Type B pancreatic cell (in vitro differentiated cells): ENCODE data around the gene APBB2. TPM values are rescaled to one million over a fixed set of nuclear protein-coding genes. Genes with fewer than 3 reads are reported as not detected.
"Not testable (repeated sequence)": the region's sequence is repeated elsewhere in the genome, so short reads cannot be mapped to it uniquely, and the experiment has no call there.

ENCODE experiments used
- DNase-seq: peaks from one replicate; pipeline ENCODE4 v3.0.0; 2021; ENCODE audit warnings: mixed read lengths; ENCODE audit not compliant: unreplicated experiment; ENCODE audit errors: extremely low spot score
- H3K27ac Mint-ChIP-seq: 2 replicates; pipeline ENCODE4 v1.8.0; 2021; ENCODE audit warnings: mild to moderate bottlenecking, mixed read lengths
- H3K27me3 Mint-ChIP-seq: 2 replicates; pipeline ENCODE4 v1.8.0; 2021; ENCODE audit warnings: mixed read lengths
- H3K36me3 Mint-ChIP-seq: 2 replicates; pipeline ENCODE4 v1.8.0; 2021; ENCODE audit warnings: mixed read lengths
- H3K4me1 Mint-ChIP-seq: one replicate; pipeline ENCODE4 v1.8.0; 2021; ENCODE audit warnings: mixed read lengths; ENCODE audit not compliant: unreplicated experiment
- H3K4me3 Mint-ChIP-seq: 2 replicates; pipeline ENCODE4 v1.8.0; 2021; ENCODE audit warnings: mild to moderate bottlenecking, mixed read lengths
- H3K9me3 Mint-ChIP-seq: 2 replicates; pipeline ENCODE4 v1.8.0; 2021; ENCODE audit warnings: mixed read lengths
- total RNA-seq: library from RNA; stranded (reverse); gene quantifications from 2 replicates; pipeline ENCODE4 v1.2.1, GENCODE V29; 2021; ENCODE audit warnings: low replicate concordance
- TF ChIP-seq, protein P1 (sequence below): fragments of 200-600 bp; sonication (generic); conservative IDR thresholded peaks from 2 replicates; pipeline ENCODE4 v1.5.0; 2021; ENCODE audit warnings: antibody characterized with exemption, mild to moderate bottlenecking

APBB2 gene
- total RNA-seq, 1 donor from 2014 or later: 33.3 TPM

DNA sequence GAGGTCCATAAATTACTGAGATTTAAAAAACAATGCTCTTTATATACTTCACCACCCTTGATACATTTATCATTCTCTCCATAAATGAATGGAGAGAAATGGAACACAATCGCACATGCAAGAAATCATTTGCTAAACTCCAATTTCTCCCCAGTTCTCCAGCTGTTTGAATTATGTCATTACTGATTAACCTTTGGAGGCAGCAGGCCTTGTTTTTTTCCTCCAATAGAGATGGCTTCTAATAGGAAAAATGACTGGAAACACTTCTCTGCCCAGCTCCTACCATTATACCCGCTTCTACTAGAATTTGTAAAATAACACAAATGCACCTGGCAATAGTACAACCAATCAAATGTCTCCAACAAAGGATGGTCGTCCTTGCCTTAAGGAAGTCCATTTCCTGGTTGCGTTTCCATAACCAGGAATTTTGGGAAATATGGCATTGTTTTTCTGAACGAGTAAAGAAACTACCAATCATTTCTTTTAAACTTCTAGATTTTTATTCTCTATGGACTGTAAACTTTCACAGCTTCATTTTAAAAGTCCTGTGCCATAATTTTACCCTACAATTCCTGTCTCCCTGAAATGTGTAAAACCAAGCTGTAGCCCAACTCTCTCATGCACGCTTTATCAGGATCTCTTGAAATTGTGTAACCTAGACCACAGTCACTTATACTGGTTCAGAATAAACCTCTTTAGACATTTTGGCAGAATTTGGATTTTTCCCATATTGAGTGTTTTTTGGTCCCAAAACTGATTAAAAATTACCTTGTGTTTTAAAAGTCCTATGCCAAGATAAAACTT is 60.1 kb downstream of the APBB2 start:
- Mint-ChIP-seq H3K27ac (no peak overlapping the region), H3K4me3 (no peak overlapping the region)
- TF ChIP-seq, protein P1, sequence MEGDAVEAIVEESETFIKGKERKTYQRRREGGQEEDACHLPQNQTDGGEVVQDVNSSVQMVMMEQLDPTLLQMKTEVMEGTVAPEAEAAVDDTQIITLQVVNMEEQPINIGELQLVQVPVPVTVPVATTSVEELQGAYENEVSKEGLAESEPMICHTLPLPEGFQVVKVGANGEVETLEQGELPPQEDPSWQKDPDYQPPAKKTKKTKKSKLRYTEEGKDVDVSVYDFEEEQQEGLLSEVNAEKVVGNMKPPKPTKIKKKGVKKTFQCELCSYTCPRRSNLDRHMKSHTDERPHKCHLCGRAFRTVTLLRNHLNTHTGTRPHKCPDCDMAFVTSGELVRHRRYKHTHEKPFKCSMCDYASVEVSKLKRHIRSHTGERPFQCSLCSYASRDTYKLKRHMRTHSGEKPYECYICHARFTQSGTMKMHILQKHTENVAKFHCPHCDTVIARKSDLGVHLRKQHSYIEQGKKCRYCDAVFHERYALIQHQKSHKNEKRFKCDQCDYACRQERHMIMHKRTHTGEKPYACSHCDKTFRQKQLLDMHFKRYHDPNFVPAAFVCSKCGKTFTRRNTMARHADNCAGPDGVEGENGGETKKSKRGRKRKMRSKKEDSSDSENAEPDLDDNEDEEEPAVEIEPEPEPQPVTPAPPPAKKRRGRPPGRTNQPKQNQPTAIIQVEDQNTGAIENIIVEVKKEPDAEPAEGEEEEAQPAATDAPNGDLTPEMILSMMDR: no peak

DNA sequence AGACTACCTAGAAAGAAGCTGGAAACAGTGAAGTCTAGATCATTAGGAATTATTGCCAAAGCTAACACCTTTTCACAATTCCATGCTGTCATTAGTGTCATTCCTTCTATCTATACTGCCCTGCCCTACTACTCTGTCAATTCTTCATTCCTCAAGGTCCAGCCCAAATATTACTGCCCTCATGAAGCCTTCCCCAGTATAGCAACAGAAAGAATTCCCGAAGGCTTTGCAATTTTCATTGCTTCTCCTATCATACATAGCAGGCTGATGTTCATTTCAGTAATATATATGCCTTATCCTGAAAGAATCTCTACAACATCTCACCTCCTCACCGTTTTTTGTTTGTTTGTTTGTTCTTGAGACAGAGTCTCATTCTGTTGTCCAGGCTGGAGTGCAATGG is 63.9 kb downstream of the APBB2 start:
- no peaks in the 10 kb centered on the region for H3K27me3 Mint-ChIP-seq
- H3K4me3 Mint-ChIP-seq: no peak overlapping the region
- H3K36me3 Mint-ChIP-seq: no peaks in the 10 kb centered on the region
- DNase-seq: no peak
- no peaks in the 10 kb centered on the region for H3K9me3 Mint-ChIP-seq
- peaks cover 14% of the 10 kb centered on the region for H3K4me1 Mint-ChIP-seq
- TF ChIP-seq, protein P1: no peak
- no peak overlapping the region for H3K27ac Mint-ChIP-seq

More for the DNA sequence above, 60.1 kb downstream of the APBB2 start:
- Mint-ChIP-seq H3K27me3 (no peaks in the 10 kb centered on the region), H3K4me1 (peaks cover 7% of the 10 kb centered on the region), H3K9me3 (no peaks in the 10 kb centered on the region), H3K36me3 (no peaks in the 10 kb centered on the region)
- no peak for DNase-seq

DNA sequence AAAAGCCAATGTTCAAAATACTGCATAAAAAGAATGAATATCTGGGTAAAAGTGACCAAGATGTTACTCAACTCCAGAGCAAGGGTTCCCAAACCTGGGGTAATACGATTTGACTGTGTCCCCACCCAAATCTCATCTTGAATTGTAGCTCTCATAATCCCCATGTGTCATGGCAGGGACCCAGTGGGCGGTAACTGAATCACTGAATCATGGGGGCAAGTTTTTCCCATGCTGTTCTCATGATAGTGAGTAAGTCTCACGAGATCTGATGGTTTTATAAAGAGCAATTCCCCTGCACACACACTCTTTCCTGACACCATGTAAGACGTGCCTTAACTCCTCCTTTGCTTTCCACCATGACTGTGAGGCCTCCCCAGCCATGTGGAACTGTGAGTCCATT is 64.8 kb downstream of the APBB2 start:
- H3K4me3 Mint-ChIP-seq, H3K27me3 Mint-ChIP-seq, H3K9me3 Mint-ChIP-seq, H3K36me3 Mint-ChIP-seq, H3K27ac Mint-ChIP-seq, DNase-seq: not testable (repeated sequence)
- peaks cover 21% of the 10 kb centered on the region for H3K4me1 Mint-ChIP-seq

DNA sequence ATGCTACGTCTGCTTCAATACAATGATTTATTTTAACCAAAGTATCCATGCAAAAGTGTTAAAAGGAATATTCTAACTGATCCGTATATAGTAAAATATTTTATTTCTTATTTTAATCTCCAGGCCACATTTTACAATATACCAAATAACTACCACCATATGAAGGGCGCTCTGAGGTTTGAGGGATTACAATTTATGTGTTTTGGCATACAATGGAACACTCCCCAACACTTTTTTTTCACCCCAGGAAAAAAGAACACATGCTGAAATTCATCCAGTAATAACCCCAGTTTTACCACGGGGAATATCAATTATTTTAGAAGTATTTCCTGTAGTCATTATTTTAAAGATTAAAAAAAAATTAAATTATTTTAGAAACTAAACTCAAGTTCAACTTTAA is 65.4 kb downstream of the APBB2 start:
- DNase-seq: no peak
- H3K36me3 Mint-ChIP-seq: no peaks in the 10 kb centered on the region
- no peaks in the 10 kb centered on the region for H3K9me3 Mint-ChIP-seq
- peaks cover 27% of the 10 kb centered on the region for H3K4me1 Mint-ChIP-seq
- no peak overlapping the region for H3K4me3 Mint-ChIP-seq
- H3K27ac Mint-ChIP-seq: no peak overlapping the region
- H3K27me3 Mint-ChIP-seq: no peaks in the 10 kb centered on the region
- TF ChIP-seq, protein P1: no peak

DNA sequence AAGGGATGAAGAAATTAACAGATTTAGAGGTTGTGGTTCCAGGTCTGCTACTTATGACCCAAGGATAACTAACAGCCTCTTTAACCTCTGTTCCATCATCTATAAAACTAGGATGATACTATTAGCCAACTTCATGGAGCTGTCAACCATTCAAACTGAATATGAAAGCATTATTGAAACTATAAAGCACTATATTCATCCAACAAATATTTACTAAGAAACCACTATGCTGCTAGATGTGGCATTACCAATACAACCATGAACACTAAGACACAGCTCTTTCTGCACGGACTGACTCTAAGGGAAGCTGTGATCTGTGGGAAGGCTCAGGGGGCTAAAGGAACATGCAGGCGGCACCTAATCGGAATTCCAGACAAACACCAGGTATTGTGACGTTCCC is 66.0 kb downstream of the APBB2 start:
- TF ChIP-seq, protein P1: no peak
- H3K4me3 Mint-ChIP-seq: no peak overlapping the region
- H3K4me1 Mint-ChIP-seq: peaks cover 33% of the 10 kb centered on the region
- no peaks in the 10 kb centered on the region for H3K36me3 Mint-ChIP-seq
- H3K9me3 Mint-ChIP-seq: no peaks in the 10 kb centered on the region
- H3K27ac Mint-ChIP-seq: no peak overlapping the region
- DNase-seq: no peak
- H3K27me3 Mint-ChIP-seq: no peaks in the 10 kb centered on the region

DNA sequence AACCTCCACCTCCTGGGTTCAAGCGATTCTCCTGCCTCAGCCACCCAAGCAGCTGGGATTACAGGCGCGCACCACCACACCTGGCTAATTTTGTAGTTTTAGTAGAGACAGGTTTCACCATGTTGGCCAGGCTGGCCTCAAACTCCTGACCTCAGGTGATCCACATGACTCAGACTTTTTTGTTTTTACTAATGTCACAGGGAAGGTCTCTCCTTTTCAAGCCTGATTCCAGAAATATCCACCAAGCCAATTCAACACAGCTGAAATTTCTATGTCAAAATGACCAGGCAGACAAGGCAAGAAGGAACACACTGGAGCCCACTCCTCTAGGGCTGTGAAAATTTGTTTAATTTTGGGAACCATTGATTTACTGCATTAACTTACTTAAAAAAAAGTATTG is 66.8 kb downstream of the APBB2 start:
- not testable (repeated sequence) for H3K4me3 Mint-ChIP-seq, H3K9me3 Mint-ChIP-seq, H3K27ac Mint-ChIP-seq, H3K27me3 Mint-ChIP-seq, DNase-seq, H3K36me3 Mint-ChIP-seq
- peaks cover 38% of the 10 kb centered on the region for H3K4me1 Mint-ChIP-seq
